SU-DHL-6 (cell line): ENCODE data around the gene TBC1D22A.

Source experiments
- H2AFZ ChIP-seq: fragments of 200-600 bp; sonication (generic); 2 replicates; pipeline ENCODE4 v1.6.1; 2014; ENCODE audit warnings: low read depth, mild to moderate bottlenecking, moderate library complexity, mixed read lengths, antibody characterized with exemption, low read length; ENCODE audit not compliant: severe bottlenecking
- H3F3A ChIP-seq: fragments of 200-600 bp; shearing (Covaris generic); 2 replicates; pipeline ENCODE4 v1.6.0; 2016; ENCODE audit warnings: antibody characterized with exemption, mild to moderate bottlenecking; ENCODE audit not compliant: insufficient read depth
- H3K27ac ChIP-seq: fragments of 200-600 bp; sonication (generic); 2 replicates; pipeline ENCODE4 v1.5.1; 2016; ENCODE audit warnings: low read depth, mild to moderate bottlenecking, low read length, moderate library complexity, mixed read lengths
- H3K27me3 ChIP-seq: fragments of 200-600 bp; sonication (generic), shearing (Covaris generic); 2 replicates; pipeline ENCODE4 v1.6.0; 2014; ENCODE audit warnings: mild to moderate bottlenecking, low read length
- H3K36me3 ChIP-seq: fragments of 200-600 bp; sonication (generic); 2 replicates; pipeline ENCODE4 v1.6.1; 2014; ENCODE audit warnings: mild to moderate bottlenecking, low read length, mixed read lengths
- H3K4me2 ChIP-seq: fragments of 300-600, 200-600 bp; shearing (Covaris generic), sonication (generic); 2 replicates; pipeline ENCODE4 v1.6.0; 2014; ENCODE audit warnings: low read length, low read depth, mild to moderate bottlenecking; ENCODE audit not compliant: poor library complexity, severe bottlenecking
- H3K4me3 ChIP-seq: fragments of 200-600 bp; sonication (generic); 2 replicates; pipeline ENCODE4 v1.5.1; 2014; ENCODE audit warnings: antibody characterized with exemption, low read length, mild to moderate bottlenecking, mixed read lengths; ENCODE audit not compliant: insufficient read depth, poor library complexity, severe bottlenecking
- H3K79me2 ChIP-seq: fragments of 200-600 bp; sonication (generic); 2 replicates; pipeline ENCODE4 v1.6.1; 2014; ENCODE audit warnings: mild to moderate bottlenecking, low read length, moderate library complexity; ENCODE audit not compliant: insufficient read depth
- H3K9ac ChIP-seq: fragments of 200-600 bp; sonication (generic); 2 replicates; pipeline ENCODE4 v1.7.0; 2014; ENCODE audit warnings: mild to moderate bottlenecking, low read length
- H3K9me2 ChIP-seq: fragments of 200-600 bp; sonication (generic); replicated peaks from 2 replicates; pipeline ENCODE4 v1.6.1; 2014; ENCODE audit warnings: low read length; ENCODE audit not compliant: insufficient read depth
- H3K9me3 ChIP-seq: fragments of 200-600 bp; sonication (generic); 2 replicates; pipeline ENCODE4 v1.6.1; 2014; ENCODE audit warnings: low read length, mixed read lengths; ENCODE audit not compliant: insufficient read depth
- H4K20me1 ChIP-seq: fragments of 200-600 bp; sonication (generic); 2 replicates; pipeline ENCODE4 v1.6.1; 2014; ENCODE audit warnings: low read depth, mild to moderate bottlenecking, antibody characterized with exemption, low read length, moderate library complexity, mixed read lengths
- EZH2phosphoT487 ChIP-seq: fragments of 200-600 bp; sonication (generic), shearing (Covaris generic); conservative IDR thresholded peaks from 2 replicates; pipeline ENCODE4 v1.6.1; 2018; ENCODE audit warnings: mild to moderate bottlenecking, antibody characterized with exemption, low read length, moderate library complexity, mixed read lengths
- TF ChIP-seq, protein P1 (sequence below): fragments of 200-600 bp; sonication (generic); IDR thresholded peaks from one replicate; pipeline ENCODE4 v1.5.1; 2017; ENCODE audit warnings: antibody characterized with exemption, mild to moderate bottlenecking, low read length, moderate library complexity; ENCODE audit not compliant: insufficient read depth, poor library complexity, severe bottlenecking

TBC1D22A gene

DNA sequence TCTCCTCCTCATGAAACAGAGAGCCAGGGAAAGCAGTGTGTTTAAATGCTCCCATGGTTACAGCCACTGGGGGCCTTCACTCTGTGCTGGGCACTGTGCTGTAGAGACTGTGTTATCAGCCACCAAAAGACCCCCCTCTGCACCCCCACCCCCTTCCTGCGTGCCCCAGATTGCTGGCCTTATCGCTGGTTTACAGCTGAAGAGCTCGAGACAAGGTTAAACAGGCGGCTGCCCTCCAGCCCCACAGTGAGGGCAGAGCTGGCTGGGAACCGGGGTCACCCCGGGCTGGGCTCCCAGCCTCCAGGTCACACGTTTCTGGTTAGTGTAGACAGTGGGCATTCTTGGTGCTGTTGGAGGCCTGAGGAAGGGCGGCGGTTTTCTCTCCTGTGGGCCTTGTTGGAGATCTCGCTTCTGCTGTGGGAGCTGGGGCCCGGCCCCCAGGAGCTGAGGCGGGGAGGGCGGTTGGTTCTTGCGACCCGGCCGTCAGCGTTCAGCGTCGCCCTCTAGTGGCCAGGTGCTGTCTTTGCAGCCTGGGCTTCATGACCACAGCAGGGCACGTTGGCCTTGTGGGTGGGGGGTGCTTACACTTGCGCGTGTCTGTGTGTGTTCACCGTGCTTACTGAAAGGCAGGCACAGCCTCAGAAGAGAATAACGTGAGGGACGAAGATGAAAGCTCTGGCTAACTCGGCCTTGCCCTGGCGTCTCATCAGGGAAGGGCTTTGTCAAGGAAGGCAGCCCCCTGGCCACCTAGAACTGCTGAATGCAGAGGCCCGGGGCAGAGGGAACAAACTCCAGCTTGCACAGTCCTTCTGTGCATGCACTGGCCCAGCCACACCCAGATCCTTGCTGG, 40.8 kb downstream of the TBC1D22A start:
- H3F3A ChIP-seq = peaks cover 7% of the 10 kb centered on the region; the same call in 1 of the 2 replicates
- H3K36me3 ChIP-seq = peaks cover 15% of the 10 kb centered on the region; the same call in 1 of the 2 replicates
- H3K4me3 ChIP-seq = no peak overlapping the region
- H3K79me2 ChIP-seq = peaks cover 56% of the 10 kb centered on the region
- H4K20me1 ChIP-seq = peaks cover 5% of the 10 kb centered on the region; the same call in 1 of the 2 replicates
- TF ChIP-seq, protein P1, sequence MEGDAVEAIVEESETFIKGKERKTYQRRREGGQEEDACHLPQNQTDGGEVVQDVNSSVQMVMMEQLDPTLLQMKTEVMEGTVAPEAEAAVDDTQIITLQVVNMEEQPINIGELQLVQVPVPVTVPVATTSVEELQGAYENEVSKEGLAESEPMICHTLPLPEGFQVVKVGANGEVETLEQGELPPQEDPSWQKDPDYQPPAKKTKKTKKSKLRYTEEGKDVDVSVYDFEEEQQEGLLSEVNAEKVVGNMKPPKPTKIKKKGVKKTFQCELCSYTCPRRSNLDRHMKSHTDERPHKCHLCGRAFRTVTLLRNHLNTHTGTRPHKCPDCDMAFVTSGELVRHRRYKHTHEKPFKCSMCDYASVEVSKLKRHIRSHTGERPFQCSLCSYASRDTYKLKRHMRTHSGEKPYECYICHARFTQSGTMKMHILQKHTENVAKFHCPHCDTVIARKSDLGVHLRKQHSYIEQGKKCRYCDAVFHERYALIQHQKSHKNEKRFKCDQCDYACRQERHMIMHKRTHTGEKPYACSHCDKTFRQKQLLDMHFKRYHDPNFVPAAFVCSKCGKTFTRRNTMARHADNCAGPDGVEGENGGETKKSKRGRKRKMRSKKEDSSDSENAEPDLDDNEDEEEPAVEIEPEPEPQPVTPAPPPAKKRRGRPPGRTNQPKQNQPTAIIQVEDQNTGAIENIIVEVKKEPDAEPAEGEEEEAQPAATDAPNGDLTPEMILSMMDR = peak; percentile 95
- no peak for TF ChIP-seq EZH2phosphoT487
- H3K27ac ChIP-seq = no peak overlapping the region
- H3K9ac ChIP-seq = no peak overlapping the region
- H3K9me2 ChIP-seq = no peaks in the 10 kb centered on the region
- no peaks in the 10 kb centered on the region for H3K9me3 ChIP-seq
- no peak overlapping the region for H2AFZ ChIP-seq
- H3K4me2 ChIP-seq = no peak overlapping the region
- no peaks in the 10 kb centered on the region for H3K27me3 ChIP-seq

DNA sequence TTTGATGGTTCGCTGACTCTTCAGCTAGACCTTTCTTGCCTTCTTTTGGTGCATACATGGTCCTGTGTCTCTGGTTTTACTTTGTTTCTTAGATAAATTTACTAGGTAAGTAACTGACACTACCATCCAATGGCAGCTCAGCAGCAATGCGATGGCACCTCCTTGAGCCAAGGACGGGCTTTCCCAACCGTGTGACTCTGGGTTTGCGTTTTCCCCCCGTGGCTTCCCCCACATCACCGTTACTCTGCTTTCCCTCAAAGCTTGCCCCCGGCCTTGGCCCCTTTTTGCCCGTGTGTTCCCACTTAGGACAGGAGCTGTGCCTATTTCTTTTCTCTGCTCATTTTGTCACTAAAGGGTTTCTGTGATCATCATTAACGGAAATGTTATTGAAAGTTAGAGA, 41.5 kb downstream of the TBC1D22A start:
- Histone ChIP-seq H3K9me3 (no peaks in the 10 kb centered on the region), H2AFZ (no peak overlapping the region), H3K4me2 (no peak overlapping the region), H4K20me1 (peaks cover 5% of the 10 kb centered on the region; the same call in 1 of the 2 replicates), H3K9me2 (no peaks in the 10 kb centered on the region), H3K9ac (no peak overlapping the region), H3K27me3 (no peaks in the 10 kb centered on the region), H3K36me3 (peaks cover 15% of the 10 kb centered on the region; the same call in 1 of the 2 replicates), H3K27ac (no peak overlapping the region), H3F3A (peaks cover 7% of the 10 kb centered on the region; the same call in 1 of the 2 replicates), H3K4me3 (no peak overlapping the region), H3K79me2 (peaks cover 53% of the 10 kb centered on the region)
- no peak for TF ChIP-seq EZH2phosphoT487
- TF ChIP-seq, protein P1 = no peak

DNA sequence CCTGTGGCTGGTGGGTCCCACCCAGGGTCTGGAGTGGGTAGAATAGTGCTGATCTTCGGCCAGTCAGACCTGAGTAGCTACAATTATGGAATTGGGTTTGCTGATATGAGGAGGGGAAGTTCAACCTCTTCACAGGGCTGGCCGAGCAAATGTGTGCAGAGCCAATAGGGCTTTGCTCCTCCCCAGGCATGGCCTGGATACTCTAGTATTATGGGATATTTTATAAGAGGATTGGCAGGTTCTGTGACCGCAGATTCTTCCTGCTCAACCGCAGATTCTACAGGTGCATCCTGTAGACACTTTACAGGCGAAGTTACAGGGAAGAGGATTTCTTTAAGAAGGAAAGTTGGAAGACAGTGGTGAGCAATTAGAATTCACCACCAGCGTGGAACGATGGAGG, 44.3 kb downstream of the TBC1D22A start:
- Histone ChIP-seq H3K9me3 (no peaks in the 10 kb centered on the region), H3K4me2 (no peak overlapping the region), H3F3A (no peaks in the 10 kb centered on the region), H3K36me3 (peaks cover 19% of the 10 kb centered on the region; the same call in 1 of the 2 replicates), H3K79me2 (peaks cover 63% of the 10 kb centered on the region), H3K9me2 (no peaks in the 10 kb centered on the region), H3K27ac (no peak overlapping the region), H3K9ac (no peak overlapping the region), H3K4me3 (no peak overlapping the region), H2AFZ (no peak overlapping the region), H3K27me3 (no peaks in the 10 kb centered on the region), H4K20me1 (peaks cover 15% of the 10 kb centered on the region; the same call in 1 of the 2 replicates)
- TF ChIP-seq EZH2phosphoT487 = no peak
- TF ChIP-seq, protein P1 = no peak
